GM18502 (cell line): ENCODE results near the gene PIP5KL1.
"Not testable (repeated sequence)": the region's sequence is repeated elsewhere in the genome, so short reads cannot be mapped to it uniquely, and the experiment has no call there.

Experiments used
- ATAC-seq: cut with Tn5 transposase; IDR thresholded peaks from one replicate; pipeline ENCODE4 v1.9.1; 2021; ENCODE audit warnings: mild to moderate bottlenecking; ENCODE audit not compliant: unreplicated experiment, poor library complexity

Gene PIP5KL1

GRCh38 chr9:127898433-127899127 is 32.0 kb downstream of the PIP5KL1 start:
- no peak for ATAC-seq

GRCh38 chr9:127897193-127897692 is 33.3 kb downstream of the PIP5KL1 start:
- ATAC-seq: no peak

DNA sequence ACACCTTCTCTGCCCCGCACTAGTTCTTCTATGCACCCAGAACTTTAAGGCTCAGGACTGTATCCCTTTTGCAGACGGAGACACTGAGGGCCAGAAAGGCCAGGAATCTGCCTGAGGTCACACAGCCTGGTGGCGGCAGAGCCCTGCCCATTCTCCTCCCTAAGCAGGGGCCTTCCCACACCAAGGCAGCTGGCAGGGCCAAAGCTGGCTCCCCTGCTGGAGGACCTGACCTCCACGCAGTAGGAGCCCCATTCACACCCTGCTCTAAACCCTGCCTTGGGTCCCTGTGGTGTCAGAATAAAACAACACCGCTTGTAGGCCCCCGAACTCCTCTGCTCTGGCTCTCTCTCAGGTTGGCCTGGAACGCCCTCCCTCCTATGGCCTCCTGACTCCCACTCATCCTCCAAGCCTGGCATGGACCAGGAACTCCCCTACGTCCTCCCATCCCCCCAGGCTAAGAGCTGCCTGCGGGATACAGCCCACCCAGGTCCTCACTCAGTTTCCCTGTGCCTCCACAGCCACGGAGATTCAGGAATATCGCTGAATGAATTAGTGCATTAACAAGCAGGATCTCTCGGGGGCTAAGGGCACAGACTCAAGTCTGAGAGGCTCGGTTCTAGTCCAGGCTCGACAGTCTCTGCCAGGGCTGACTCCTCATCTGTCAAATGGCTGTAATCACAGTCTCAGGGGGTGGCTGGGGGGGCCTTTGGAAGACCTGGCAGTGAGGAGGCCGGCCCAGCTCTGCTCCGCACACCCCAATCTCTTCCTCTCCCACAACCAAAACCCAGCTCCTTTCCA is 34.0 kb downstream of the PIP5KL1 start:
- no peak for ATAC-seq

GRCh38 chr9:127895811-127896210 is 34.8 kb downstream of the PIP5KL1 start:
- no peak for ATAC-seq

DNA sequence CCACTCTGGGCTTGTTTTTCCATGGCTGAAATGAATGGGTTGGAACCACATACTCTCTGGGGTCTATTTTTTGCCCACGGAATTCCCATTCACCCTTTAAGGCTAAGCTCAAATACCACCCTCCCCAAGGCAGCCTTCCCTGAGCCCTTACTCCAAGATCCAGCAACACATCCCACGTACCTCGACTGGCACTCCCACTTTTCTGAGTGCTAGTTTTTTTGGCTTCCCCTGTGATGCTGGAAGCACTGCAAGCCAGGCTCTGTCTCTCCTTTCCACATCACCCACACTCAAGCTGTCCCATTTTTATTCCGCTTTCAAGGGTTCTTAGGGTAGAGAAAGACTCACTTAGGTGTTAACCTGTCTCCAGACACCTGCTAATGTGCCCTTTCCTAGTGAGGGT is 37.2 kb downstream of the PIP5KL1 start:
- no peak for ATAC-seq

GRCh38 chr9:127892831-127893230 is 37.7 kb downstream of the PIP5KL1 start:
- ATAC-seq: no peak

DNA sequence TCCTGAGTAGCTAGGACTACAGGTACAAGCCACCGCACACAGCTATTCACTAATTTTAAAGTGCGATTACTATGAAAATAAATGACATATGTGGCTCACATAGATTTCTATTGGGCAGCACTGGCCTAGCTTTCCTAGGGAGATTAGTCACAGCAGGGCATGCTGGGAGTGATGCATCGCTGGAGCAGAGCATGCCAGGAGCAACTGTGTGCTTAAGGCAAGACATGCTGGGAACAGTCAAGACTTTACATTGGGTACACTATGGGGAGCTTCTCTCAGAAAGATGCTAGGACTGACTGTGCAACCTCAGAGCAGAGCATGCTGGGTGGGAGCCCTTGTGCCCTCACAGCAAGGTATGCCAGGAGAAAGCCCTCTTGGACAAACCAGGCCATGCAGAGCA is 40.5 kb downstream of the PIP5KL1 start:
- ATAC-seq: no peak

- no peak for ATAC-seq
Measured at GRCh38 chr9:127887792-127888191, 42.8 kb downstream of the PIP5KL1 start.

DNA sequence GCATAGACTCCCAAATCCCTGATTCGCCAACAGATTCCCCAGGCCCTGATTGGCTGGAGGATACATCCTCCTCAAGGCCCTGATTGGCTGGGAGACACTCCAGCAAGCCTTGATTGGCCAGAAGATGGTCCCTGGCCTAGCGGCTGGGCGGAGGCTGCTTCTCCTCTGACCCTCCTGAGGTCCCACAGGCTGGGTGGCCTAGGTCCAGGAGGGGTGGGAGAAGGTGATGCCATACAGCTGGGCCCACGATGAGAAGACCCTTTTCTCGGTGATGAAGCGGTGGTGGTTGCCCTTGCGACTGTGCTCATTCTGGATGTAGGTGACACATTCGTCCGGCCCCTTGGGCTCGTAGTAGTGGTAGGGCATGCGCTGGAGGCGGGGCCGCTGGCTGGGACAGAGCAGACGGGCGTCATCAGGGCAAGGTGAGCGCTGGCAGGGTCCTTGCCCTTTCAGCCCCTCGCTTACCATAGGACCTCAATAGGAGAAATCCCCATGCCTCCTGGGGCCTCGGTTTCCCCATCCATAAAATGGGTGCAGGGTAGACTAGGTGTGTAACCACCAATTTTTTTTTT is 44.1 kb downstream of the PIP5KL1 start:
- no peak for ATAC-seq

DNA sequence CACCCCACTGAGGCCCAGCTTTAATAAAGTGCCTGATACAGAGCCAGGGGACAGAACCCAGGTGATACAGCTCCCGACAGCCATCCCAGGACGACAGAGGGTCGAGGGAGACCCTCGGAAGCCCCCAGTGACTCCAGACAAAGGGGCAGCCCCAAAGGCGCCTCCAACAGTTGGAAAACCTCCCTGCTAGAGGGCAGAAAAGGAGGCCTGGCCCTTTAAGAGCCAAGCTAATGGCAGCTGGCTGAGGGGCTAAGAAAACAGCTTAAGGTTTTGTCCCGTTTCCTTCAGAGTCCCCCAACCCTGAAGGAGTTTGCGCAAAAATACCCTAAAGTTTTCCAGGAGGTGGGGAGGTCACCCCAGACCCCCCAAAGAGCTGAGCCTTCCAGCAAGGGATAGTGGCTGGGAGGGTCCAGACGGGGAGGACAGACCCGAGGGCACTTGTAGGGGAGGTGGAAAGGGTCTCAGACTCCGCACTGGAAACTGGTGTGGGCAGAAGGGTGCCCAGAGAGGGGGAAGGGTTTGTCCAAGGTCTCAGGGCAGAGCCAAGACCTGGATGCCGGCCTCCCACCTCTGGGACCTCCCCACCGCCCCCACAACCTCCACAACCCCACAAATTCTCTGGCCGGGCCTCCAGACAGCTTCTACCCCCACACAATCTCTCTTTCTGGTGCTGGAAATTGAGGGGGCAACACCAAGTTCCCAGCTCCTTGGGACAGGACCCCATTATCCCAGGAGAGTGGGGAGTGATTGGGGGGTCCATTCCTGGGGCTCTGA is 44.9 kb downstream of the PIP5KL1 start:
- no peak for ATAC-seq

GRCh38 chr9:127884976-127885490 is 45.5 kb downstream of the PIP5KL1 start:
- no peak for ATAC-seq

DNA sequence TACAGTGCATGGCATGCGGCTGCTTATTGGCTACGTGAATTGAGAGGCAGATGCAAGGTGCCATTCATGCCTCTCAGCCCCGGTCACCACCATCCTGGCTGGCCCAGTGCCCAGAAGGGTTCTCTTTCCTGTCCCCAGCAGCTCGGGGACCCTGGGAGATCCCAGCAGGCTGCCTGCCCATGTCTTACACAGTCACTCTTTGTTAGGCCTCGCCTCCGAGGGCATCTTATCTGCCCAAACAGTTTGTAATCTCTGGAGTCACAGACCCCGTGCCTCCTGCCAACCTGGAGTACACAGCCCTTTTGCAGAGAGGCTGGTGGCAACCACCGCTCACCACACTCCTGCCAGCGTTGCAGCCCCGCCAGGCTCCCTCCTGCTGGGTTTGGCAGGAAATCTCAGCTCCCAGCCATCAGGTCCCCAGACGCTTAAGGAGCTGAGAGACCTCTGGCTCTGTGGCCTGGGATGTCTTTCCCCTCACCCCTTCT is 46.1 kb downstream of the PIP5KL1 start:
- ATAC-seq: no peak

DNA sequence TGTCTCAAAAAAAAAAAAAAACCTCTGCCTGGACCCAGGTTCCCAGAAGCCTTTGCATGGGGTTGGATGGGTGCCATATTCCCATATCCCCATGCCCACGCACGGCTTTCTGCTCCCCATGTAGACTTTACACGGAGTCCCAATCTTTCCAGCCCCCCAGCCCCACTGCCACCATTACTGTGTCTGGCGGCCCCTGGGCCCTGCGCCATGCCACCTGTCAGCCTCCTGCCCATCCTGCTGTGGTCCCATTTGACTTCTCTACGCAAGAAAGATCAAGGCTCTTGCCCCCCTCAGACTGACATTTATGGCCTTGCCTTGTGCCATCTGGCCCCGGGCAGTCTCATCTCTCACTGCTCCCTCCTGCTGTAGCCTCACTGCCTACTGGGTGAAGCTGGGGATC is 46.6 kb downstream of the PIP5KL1 start:
- no peak for ATAC-seq

DNA sequence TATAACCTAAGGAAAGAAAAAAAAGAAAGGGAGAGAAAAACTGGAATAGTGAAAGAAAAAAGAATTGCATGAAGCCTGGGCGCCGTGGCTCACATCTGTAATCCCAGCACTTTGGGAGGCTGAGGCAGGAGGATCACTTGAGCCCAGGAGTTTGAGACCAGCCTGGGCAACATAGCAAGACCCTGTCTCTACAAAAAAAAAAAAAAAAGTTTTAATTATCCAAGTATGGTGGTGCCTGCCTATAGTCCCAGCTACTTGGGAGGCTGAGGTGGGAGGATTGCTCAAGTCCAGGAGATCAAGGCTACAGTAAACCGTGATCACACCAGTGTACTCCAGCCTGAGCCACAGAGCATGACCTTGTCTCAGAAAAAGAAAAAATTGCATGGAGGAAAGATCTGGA is 48.9 kb downstream of the PIP5KL1 start:
- ATAC-seq: not testable (repeated sequence)

DNA sequence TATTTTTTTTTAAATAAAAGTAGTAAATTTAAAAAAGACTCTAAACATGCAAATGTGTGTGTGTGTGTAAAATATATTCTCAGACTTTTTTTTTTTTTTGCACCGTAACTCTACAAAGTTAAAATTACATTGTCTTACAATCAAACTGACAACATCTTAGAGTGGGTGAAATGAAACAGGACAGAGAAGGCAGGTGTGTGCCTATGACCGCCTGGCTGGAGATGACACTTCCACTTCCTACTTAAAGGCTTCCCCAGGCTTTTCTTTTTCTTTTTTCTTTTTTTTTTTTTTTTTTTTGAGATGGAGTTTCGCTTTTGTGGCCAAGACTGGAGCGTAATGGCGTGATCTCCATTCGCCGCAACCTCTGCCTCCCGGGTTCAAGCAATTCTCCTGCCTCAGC is 50.4 kb downstream of the PIP5KL1 start:
- ATAC-seq: no peak

DNA sequence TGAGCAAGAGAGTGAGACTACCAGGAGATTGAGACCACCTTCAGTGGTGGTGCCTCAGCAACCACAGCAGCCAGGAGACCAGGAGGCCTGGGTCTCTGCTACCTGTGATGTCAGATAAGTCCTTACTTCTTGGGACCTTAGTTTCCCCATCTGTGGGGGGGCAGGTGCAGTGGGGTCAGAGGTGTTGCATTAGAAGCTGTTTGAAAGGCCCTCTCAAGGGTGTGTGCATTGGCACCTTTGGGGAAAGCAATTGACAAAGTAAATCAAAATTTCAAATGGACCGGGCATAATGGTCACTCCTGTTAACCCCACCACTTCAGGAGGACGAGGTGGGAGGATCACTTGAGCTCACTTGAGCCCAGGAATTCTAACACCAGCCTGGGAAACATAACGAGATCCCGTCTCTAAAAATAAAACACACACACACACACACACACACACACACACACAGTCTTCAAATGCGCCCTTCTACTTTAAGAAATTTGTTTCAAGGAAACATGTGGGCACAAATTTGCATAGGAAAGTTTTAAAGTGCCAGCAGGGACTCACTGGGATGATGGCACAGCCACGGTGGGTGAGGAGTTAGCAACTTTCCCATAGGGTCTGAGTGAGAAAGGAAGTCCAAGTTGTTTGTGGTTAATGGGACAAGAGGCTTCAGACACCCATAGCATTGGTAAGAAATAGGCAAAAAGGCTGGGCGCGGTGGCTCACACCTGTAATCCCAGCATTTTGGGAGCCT is 51.8 kb downstream of the PIP5KL1 start:
- ATAC-seq: no peak

DNA sequence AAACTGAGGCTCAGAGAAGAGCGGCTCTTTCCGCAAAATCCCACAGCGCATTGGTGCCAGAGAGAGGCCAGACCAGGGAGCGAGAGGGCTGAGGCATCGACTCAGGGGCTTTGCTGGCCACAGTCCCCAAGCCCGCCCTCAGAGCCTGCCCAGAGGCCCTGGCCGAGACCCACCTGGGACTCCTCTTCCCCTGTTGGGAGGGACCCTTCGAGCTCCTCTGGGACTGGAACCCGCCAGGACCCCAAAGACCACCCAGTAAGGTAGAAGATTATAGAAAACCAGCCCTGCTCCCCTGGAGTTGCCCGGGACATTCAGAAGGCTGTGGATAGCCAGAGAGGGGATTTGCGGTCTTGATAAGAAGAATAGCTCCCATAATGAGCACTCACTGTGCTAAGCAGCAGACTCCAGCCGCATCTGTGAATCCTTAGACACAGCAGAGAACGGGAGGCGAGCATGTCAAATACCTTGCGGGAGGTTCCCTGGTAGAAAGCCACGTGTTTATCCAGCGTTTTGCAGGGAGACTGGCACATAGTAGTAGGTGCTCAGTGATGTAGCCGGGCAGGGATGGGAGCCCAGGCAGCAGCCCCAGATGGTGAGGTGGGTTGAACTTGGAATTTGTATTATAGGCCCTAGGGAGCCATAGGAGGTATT is 52.5 kb downstream of the PIP5KL1 start:
- ATAC-seq: no peak

- ATAC-seq: no peak
Measured at GRCh38 chr9:127877566-127877998, 53.0 kb downstream of the PIP5KL1 start, which contains the start of gene AK1. AK1 (minus strand) TSS chr9:127877675; CDS start chr9:127874617, 3,058 bp downstream.
